ENCODE results near the gene CPS1. TPM values are rescaled to one million over a fixed set of nuclear protein-coding genes. Genes with fewer than 3 reads are reported as not detected.

Gene CPS1
- total RNA-seq, 1 donor from 2014 or later, result 3.8 TPM

DNA sequence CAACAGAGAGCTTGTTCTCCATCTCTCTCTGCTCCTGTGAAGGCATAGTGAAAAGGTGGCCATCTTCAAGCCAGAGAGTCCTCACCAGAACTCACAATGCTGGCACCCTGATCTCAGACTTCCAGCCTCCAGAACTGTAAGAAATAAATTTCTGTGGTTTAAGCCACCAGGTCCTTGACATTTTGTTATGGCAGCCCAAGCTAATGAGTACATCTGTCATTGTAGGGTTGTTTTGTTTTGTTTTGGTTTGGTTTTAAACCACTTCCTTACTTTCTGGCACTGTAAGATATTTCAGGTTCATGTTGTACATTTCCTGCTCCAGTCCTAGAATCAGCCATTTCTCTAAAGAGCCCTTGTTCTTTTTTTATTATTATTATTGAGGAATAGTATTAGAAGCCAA is 171.2 kb downstream of the CPS1 start:
- Histone ChIP-seq H3K4me3 (ENCODE audit: low read depth, low read length) (no peak overlapping the region), H3K36me3 (ENCODE audit: control insufficient read depth, insufficient read depth, low read length) (no peaks in the 10 kb centered on the region), H3K27me3 (ENCODE audit: control insufficient read depth, insufficient read depth, low read length) (no peaks in the 10 kb centered on the region)
- DNase-seq (ENCODE audit: low read depth), result no peak
- TF ChIP-seq, protein P1, sequence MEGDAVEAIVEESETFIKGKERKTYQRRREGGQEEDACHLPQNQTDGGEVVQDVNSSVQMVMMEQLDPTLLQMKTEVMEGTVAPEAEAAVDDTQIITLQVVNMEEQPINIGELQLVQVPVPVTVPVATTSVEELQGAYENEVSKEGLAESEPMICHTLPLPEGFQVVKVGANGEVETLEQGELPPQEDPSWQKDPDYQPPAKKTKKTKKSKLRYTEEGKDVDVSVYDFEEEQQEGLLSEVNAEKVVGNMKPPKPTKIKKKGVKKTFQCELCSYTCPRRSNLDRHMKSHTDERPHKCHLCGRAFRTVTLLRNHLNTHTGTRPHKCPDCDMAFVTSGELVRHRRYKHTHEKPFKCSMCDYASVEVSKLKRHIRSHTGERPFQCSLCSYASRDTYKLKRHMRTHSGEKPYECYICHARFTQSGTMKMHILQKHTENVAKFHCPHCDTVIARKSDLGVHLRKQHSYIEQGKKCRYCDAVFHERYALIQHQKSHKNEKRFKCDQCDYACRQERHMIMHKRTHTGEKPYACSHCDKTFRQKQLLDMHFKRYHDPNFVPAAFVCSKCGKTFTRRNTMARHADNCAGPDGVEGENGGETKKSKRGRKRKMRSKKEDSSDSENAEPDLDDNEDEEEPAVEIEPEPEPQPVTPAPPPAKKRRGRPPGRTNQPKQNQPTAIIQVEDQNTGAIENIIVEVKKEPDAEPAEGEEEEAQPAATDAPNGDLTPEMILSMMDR (IDR thresholded peaks at IDR 0.05; ENCODE audit: insufficient read depth, low read length, poor library complexity, severe bottlenecking), result no peak

Other genes with a start within 250 kb of the CPS1 start
- gene MYL1, start 241.4 kb upstream of the CPS1 start, total RNA-seq, result not detected in 2 replicates
- gene LANCL1, start 79.8 kb upstream of the CPS1 start, total RNA-seq, result 29.5 and 33.1 TPM in 2 replicates